Hematopoietic multipotent progenitor cell treated with erythropoietin and hydrocortisone succinate and interleukin-3 and kit ligand, for 4 days (in vitro differentiated cells): ENCODE results near the gene TPPP3.
"Not testable (repeated sequence)": the region's sequence is repeated elsewhere in the genome, so short reads cannot be mapped to it uniquely, and the experiment has no call there.

Source experiments
- DNase-seq: peaks from one replicate; pipeline ENCODE4 v3.0.0-alpha.2; 2015

The TPPP3 gene

GRCh38 chr16:67425580-67425979, 32.3 kb upstream of the TPPP3 start:
- DNase-seq = no peak

GRCh38 chr16:67425061-67425460, 31.8 kb upstream of the TPPP3 start:
- DNase-seq = peak; percentile 37

GRCh38 chr16:67424261-67424615, 30.9 kb upstream of the TPPP3 start:
- DNase-seq = no peak

- no peak for DNase-seq
Measured at GRCh38 chr16:67423611-67424260, 30.4 kb upstream of the TPPP3 start.

GRCh38 chr16:67423015-67423414, 29.7 kb upstream of the TPPP3 start:
- no peak for DNase-seq

GRCh38 chr16:67421030-67421429, 27.7 kb upstream of the TPPP3 start:
- DNase-seq = no peak

GRCh38 chr16:67419931-67420330, 26.6 kb upstream of the TPPP3 start:
- no peak for DNase-seq

GRCh38 chr16:67419502-67419901, 26.2 kb upstream of the TPPP3 start:
- no peak for DNase-seq

- peak; percentile 44 for DNase-seq
Measured at GRCh38 chr16:67417333-67418061, 24.2 kb upstream of the TPPP3 start.

- DNase-seq = peak; percentile 66
Measured at GRCh38 chr16:67415872-67416793, 22.8 kb upstream of the TPPP3 start, which contains the start of gene ZDHHC1. Gene ZDHHC1 (minus strand): TSS chr16:67416477. CDS start chr16:67407775, 8,702 bp downstream.

GRCh38 chr16:67415421-67415820, 22.1 kb upstream of the TPPP3 start:
- not testable (repeated sequence) for DNase-seq

GRCh38 chr16:67413978-67414911, 20.9 kb upstream of the TPPP3 start:
- no peak for DNase-seq

- DNase-seq = no peak
Measured at GRCh38 chr16:67412294-67412693, 19.0 kb upstream of the TPPP3 start.

GRCh38 chr16:67411339-67411738, 18.0 kb upstream of the TPPP3 start:
- no peak for DNase-seq

- DNase-seq = no peak
Measured at GRCh38 chr16:67409631-67410030, 16.3 kb upstream of the TPPP3 start.

- no peak for DNase-seq
Measured at GRCh38 chr16:67407788-67408452, 14.6 kb upstream of the TPPP3 start.

- DNase-seq = no peak
Measured at GRCh38 chr16:67407176-67407787, 14.0 kb upstream of the TPPP3 start.

GRCh38 chr16:67406111-67406971, 13.0 kb upstream of the TPPP3 start:
- no peak for DNase-seq

GRCh38 chr16:67405336-67405735, 12.0 kb upstream of the TPPP3 start:
- DNase-seq = no peak

- no peak for DNase-seq
Measured at GRCh38 chr16:67404740-67405226, 11.5 kb upstream of the TPPP3 start.
